Urinary bladder (tissue), 4 donors: ENCODE data around the gene PLEKHA5. TPM values are rescaled to one million over a fixed set of nuclear protein-coding genes. Genes with fewer than 3 reads are reported as not detected.

ENCODE experiments used
- DNase-seq: peaks from one replicate; pipeline ENCODE4 v3.0.0-alpha.2; 2015; ENCODE audit errors: extremely low spot score
- H3K27ac ChIP-seq: one replicate; pipeline ENCODE4 v1.5.1; 2013; ENCODE audit warnings: low read depth, mild to moderate bottlenecking, moderate library complexity
- H3K36me3 ChIP-seq: one replicate; pipeline ENCODE4 v1.6.1; 2013; ENCODE audit warnings: mild to moderate bottlenecking, moderate library complexity; ENCODE audit not compliant: insufficient read depth
- H3K4me1 ChIP-seq: one replicate; pipeline ENCODE4 v1.6.1; 2013; ENCODE audit warnings: mild to moderate bottlenecking, moderate library complexity; ENCODE audit not compliant: insufficient read depth
- H3K4me3 ChIP-seq: one replicate; pipeline ENCODE4 v1.5.1; 2013; ENCODE audit warnings: low read depth, low read length
- WGBS: extraction: QIAGEN DNeasy Blood & Tissue Kit; methylation state at CpG from one replicate; pipeline ENCODE4 v1.1.7; 2013; 5-methylcytosine and 5-hydroxymethylcytosine counted together
- polyA plus RNA-seq: library from polyadenylated mRNA; stranded (reverse); fragments of 200-250 nt; gene quantifications from one replicate; pipeline ENCODE4 v1.2.3, GENCODE V29; 2013
- total RNA-seq: library from RNA; depleted of rRNA; stranded (reverse); fragments of >200 nt; gene quantifications from one replicate; pipeline ENCODE4 v1.2.3, GENCODE V29; 2014
- donor health status: healthy with polysubstance abuse.
- donor health status: healthy.

The PLEKHA5 gene
- total and polyA plus RNA-seq, 2 donors: 31.0 to 193 TPM

- 76% methylated on average over 3 of the region's 3 CpGs for WGBS
- H3K27ac ChIP-seq: no peak overlapping the region
- DNase-seq: no peak
- no peak overlapping the region for H3K4me3 ChIP-seq
- no peaks in the 10 kb centered on the region for H3K4me1 ChIP-seq
- H3K36me3 ChIP-seq: no peaks in the 10 kb centered on the region
These were observed 10.2 kb downstream of the PLEKHA5 start for GRCh38 chr12:19139615-19140194.

- no peak overlapping the region for H3K27ac ChIP-seq
- H3K4me1 ChIP-seq: no peaks in the 10 kb centered on the region
- peaks cover 2% of the 10 kb centered on the region for H3K36me3 ChIP-seq
- no peak for DNase-seq
- 84% methylated on average over 8 of the region's 8 CpGs for WGBS
- no peak overlapping the region for H3K4me3 ChIP-seq
These were observed 11.1 kb downstream of the PLEKHA5 start for GRCh38 chr12:19140381-19141236.

- WGBS: 98% methylated on average over 2 of the region's 2 CpGs
- DNase-seq: no peak
- H3K4me1 ChIP-seq: no peaks in the 10 kb centered on the region
- H3K36me3 ChIP-seq: peaks cover 2% of the 10 kb centered on the region
- no peak overlapping the region for H3K27ac ChIP-seq
- no peak overlapping the region for H3K4me3 ChIP-seq
These were observed 13.0 kb downstream of the PLEKHA5 start for GRCh38 chr12:19142499-19142898.

- DNase-seq: no peak
- Histone ChIP-seq H3K36me3 (peaks cover 2% of the 10 kb centered on the region), H3K27ac (no peak overlapping the region), H3K4me3 (no peak overlapping the region), H3K4me1 (no peaks in the 10 kb centered on the region)
- 90% methylated on average over 6 of the region's 6 CpGs for WGBS
These were observed 14.8 kb downstream of the PLEKHA5 start for GRCh38 chr12:19144287-19144686.

GRCh38 chr12:19144985-19145384 lies 15.5 kb downstream of the PLEKHA5 start:
- no peak overlapping the region for H3K27ac ChIP-seq
- 64% methylated on average over 2 of the region's 2 CpGs for WGBS
- H3K4me1 ChIP-seq: no peaks in the 10 kb centered on the region
- no peak overlapping the region for H3K4me3 ChIP-seq
- peaks cover 2% of the 10 kb centered on the region for H3K36me3 ChIP-seq
- no peak for DNase-seq

GRCh38 chr12:19148860-19149259 lies 19.3 kb downstream of the PLEKHA5 start:
- peaks cover 2% of the 10 kb centered on the region for H3K36me3 ChIP-seq
- H3K4me3 ChIP-seq: no peak overlapping the region
- no peak overlapping the region for H3K27ac ChIP-seq
- DNase-seq: no peak
- H3K4me1 ChIP-seq: no peaks in the 10 kb centered on the region

- H3K4me3 ChIP-seq: no peak overlapping the region
- H3K27ac ChIP-seq: no peak overlapping the region
- no peaks in the 10 kb centered on the region for H3K36me3 ChIP-seq
- no peaks in the 10 kb centered on the region for H3K4me1 ChIP-seq
- no peak for DNase-seq
- WGBS: 63% methylated on average over 2 of the region's 2 CpGs
These were observed 20.9 kb downstream of the PLEKHA5 start for GRCh38 chr12:19150273-19150900.

GRCh38 chr12:19151298-19151697 lies 21.8 kb downstream of the PLEKHA5 start:
- H3K4me1 ChIP-seq: peaks cover 2% of the 10 kb centered on the region
- H3K4me3 ChIP-seq: no peak overlapping the region
- DNase-seq: no peak
- H3K27ac ChIP-seq: no peak overlapping the region
- 97% methylated on average over 1 of the region's 1 CpG for WGBS
- H3K36me3 ChIP-seq: no peaks in the 10 kb centered on the region

GRCh38 chr12:19153396-19153795 lies 23.9 kb downstream of the PLEKHA5 start:
- DNase-seq: no peak
- Histone ChIP-seq H3K36me3 (no peaks in the 10 kb centered on the region), H3K4me1 (peaks cover 2% of the 10 kb centered on the region), H3K4me3 (no peak overlapping the region), H3K27ac (no peak overlapping the region)
- WGBS: 50% methylated on average over 2 of the region's 2 CpGs

- no peak overlapping the region for H3K27ac ChIP-seq
- H3K4me1 ChIP-seq: peaks cover 2% of the 10 kb centered on the region
- 29% methylated on average over 2 of the region's 2 CpGs for whole genome bisulfite sequencing
- H3K4me3 ChIP-seq: no peak overlapping the region
- no peaks in the 10 kb centered on the region for H3K36me3 ChIP-seq
- DNase-seq: no peak
These were observed 25.2 kb downstream of the PLEKHA5 start for GRCh38 chr12:19154686-19155085.

GRCh38 chr12:19155981-19156734 lies 26.6 kb downstream of the PLEKHA5 start:
- Histone ChIP-seq H3K4me3 (no peak overlapping the region), H3K27ac (no peak overlapping the region), H3K36me3 (no peaks in the 10 kb centered on the region), H3K4me1 (peaks cover 2% of the 10 kb centered on the region)
- 70% methylated on average over 5 of the region's 5 CpGs for WGBS
- no peak for DNase-seq

GRCh38 chr12:19158923-19159322 lies 29.4 kb downstream of the PLEKHA5 start:
- Histone ChIP-seq H3K4me1 (peaks cover 2% of the 10 kb centered on the region), H3K4me3 (no peak overlapping the region), H3K27ac (no peak overlapping the region), H3K36me3 (no peaks in the 10 kb centered on the region)
- 34% methylated on average over 1 of the region's 1 CpG for WGBS
- DNase-seq: no peak

- H3K36me3 ChIP-seq: no peaks in the 10 kb centered on the region
- no peak overlapping the region for H3K27ac ChIP-seq
- H3K4me3 ChIP-seq: no peak overlapping the region
- no peak for DNase-seq
- H3K4me1 ChIP-seq: peaks cover 3% of the 10 kb centered on the region
- 97% methylated on average over 5 of the region's 5 CpGs for WGBS
These were observed 31.7 kb downstream of the PLEKHA5 start for GRCh38 chr12:19161216-19161615.
